H9 (cell line): Measurements from ENCODE around the gene KIF1A. TPM values are rescaled to one million over a fixed set of nuclear protein-coding genes. Genes with fewer than 3 reads are reported as not detected.
A peak's percentile ranks its signal among the peaks of the same experiment; 100 is the strongest.

ENCODE experiments used
- DNase-seq: peaks from one replicate; pipeline ENCODE4 v3.0.0-alpha.2; 2017
- H2AFZ ChIP-seq: one replicate; pipeline ENCODE4 v1.6.1; 2013; ENCODE audit warnings: mild to moderate bottlenecking, low read length, control low read depth, moderate library complexity
- H2AK5ac ChIP-seq: 2 replicates; pipeline ENCODE4 v1.6.1; 2013; ENCODE audit warnings: low read length, control low read depth, mixed read lengths; ENCODE audit not compliant: insufficient read length
- H2BK120ac ChIP-seq: one replicate; pipeline ENCODE4 v1.6.1; 2013; ENCODE audit warnings: low read depth, mild to moderate bottlenecking, low read length, control low read depth, inconsistent platforms; ENCODE audit not compliant: poor library complexity, severe bottlenecking
- H2BK12ac ChIP-seq: 2 replicates; pipeline ENCODE4 v1.6.1; 2013; ENCODE audit warnings: low read length, control low read depth, mixed read lengths, low read depth; ENCODE audit not compliant: insufficient read length
- H2BK15ac ChIP-seq: 2 replicates; pipeline ENCODE4 v1.6.1; 2013; ENCODE audit warnings: low read depth, low read length, control low read depth
- H2BK20ac ChIP-seq: one replicate; pipeline ENCODE4 v1.6.1; 2013; ENCODE audit warnings: low read depth, mild to moderate bottlenecking, low read length, control low read depth, inconsistent platforms; ENCODE audit not compliant: poor library complexity, severe bottlenecking
- H2BK5ac ChIP-seq: 2 replicates; pipeline ENCODE4 v1.6.1; 2013; ENCODE audit warnings: low read length, control low read depth, mixed read lengths; ENCODE audit not compliant: insufficient read length
- H3K14ac ChIP-seq: 2 replicates; pipeline ENCODE4 v1.6.1; 2013; ENCODE audit warnings: low read length, control low read depth; ENCODE audit not compliant: insufficient read depth
- H3K18ac ChIP-seq: 2 replicates; pipeline ENCODE4 v1.6.1; 2013; ENCODE audit warnings: low read depth, mild to moderate bottlenecking, mixed read lengths, low read length, control low read depth; ENCODE audit not compliant: insufficient read length
- H3K23ac ChIP-seq: 2 replicates; pipeline ENCODE4 v1.6.1; 2013; ENCODE audit warnings: low read length, control low read depth, mixed read lengths, low read depth; ENCODE audit not compliant: insufficient read length
- H3K23me2 ChIP-seq: 2 replicates; pipeline ENCODE4 v1.6.1; 2013; ENCODE audit warnings: low read depth, mild to moderate bottlenecking, mixed read lengths, low read length, control low read depth; ENCODE audit not compliant: insufficient read length, poor library complexity, severe bottlenecking
- H3K27ac ChIP-seq: 2 replicates; pipeline ENCODE4 v1.5.1; 2013; ENCODE audit warnings: low read length, control low read depth, mixed read lengths, low read depth; ENCODE audit not compliant: insufficient read length
- H3K27me3 ChIP-seq: 2 replicates; pipeline ENCODE4 v1.6.1; 2013; ENCODE audit warnings: low read length, control low read depth, inconsistent platforms; ENCODE audit not compliant: insufficient read depth
- H3K4ac ChIP-seq: 2 replicates; pipeline ENCODE4 v1.6.1; 2013; ENCODE audit warnings: low read depth, mild to moderate bottlenecking, control low read depth, inconsistent platforms, low read length, moderate library complexity
- H3K4me1 ChIP-seq: 2 replicates; pipeline ENCODE4 v1.6.1; 2013; ENCODE audit warnings: low read length, control low read depth, inconsistent platforms; ENCODE audit not compliant: insufficient read depth
- H3K4me2 ChIP-seq: 2 replicates; pipeline ENCODE4 v1.6.1; 2013; ENCODE audit warnings: low read length, control low read depth, mixed read lengths; ENCODE audit not compliant: insufficient read length, insufficient read depth
- H3K56ac ChIP-seq: 2 replicates; pipeline ENCODE4 v1.6.1; 2013; ENCODE audit warnings: low read depth, mild to moderate bottlenecking, mixed read lengths, low read length, control low read depth; ENCODE audit not compliant: insufficient read length
- H3K79me1 ChIP-seq: 2 replicates; pipeline ENCODE4 v1.6.1; 2013; ENCODE audit warnings: low read depth, mild to moderate bottlenecking, moderate library complexity, low read length, control low read depth, inconsistent platforms; ENCODE audit not compliant: insufficient read depth, poor library complexity, severe bottlenecking
- H3K79me2 ChIP-seq: 2 replicates; pipeline ENCODE4 v1.6.1; 2013; ENCODE audit warnings: low read length, control low read depth, inconsistent platforms; ENCODE audit not compliant: insufficient read depth
- H3K9ac ChIP-seq: 2 replicates; pipeline ENCODE4 v1.6.1; 2013; ENCODE audit warnings: low read length, control low read depth, mixed read lengths; ENCODE audit not compliant: insufficient read length; ENCODE audit errors: extremely low read depth
- H3K9me3 ChIP-seq: one replicate; pipeline ENCODE4 v1.6.1; 2013; ENCODE audit warnings: low read depth, low read length, inconsistent platforms; ENCODE audit not compliant: control insufficient read depth
- H3T11ph ChIP-seq: one replicate; pipeline ENCODE4 v1.6.1; 2013; ENCODE audit warnings: mild to moderate bottlenecking, low read length, control low read depth, inconsistent platforms
- H4K20me1 ChIP-seq: one replicate; pipeline ENCODE4 v1.6.1; 2013; ENCODE audit not compliant: control insufficient read depth, insufficient read length, insufficient read depth
- H4K5ac ChIP-seq: 2 replicates; pipeline ENCODE4 v1.6.1; 2013; ENCODE audit warnings: low read depth, mild to moderate bottlenecking, mixed read lengths, low read length, control low read depth; ENCODE audit not compliant: insufficient read length
- H4K8ac ChIP-seq: replicated peaks from 2 replicates; pipeline ENCODE4 v1.6.1; 2013; ENCODE audit warnings: low read length, control low read depth, mixed read lengths, low read depth; ENCODE audit not compliant: insufficient read length
- H4K91ac ChIP-seq: 2 replicates; pipeline ENCODE4 v1.6.1; 2013; ENCODE audit warnings: low read depth, mild to moderate bottlenecking, moderate library complexity, mixed read lengths, low read length, control low read depth; ENCODE audit not compliant: insufficient read length
- H3K27ac Mint-ChIP-seq, 3 experiments: 2 replicates in 2 of 3; 3 replicates in 1 of 3; pipeline ENCODE4 v1.8.0; 2020 to 2021; ENCODE audit warnings: mixed read lengths in 3 of 3, mild to moderate bottlenecking in 1 of 3, moderate library complexity in 1 of 3
- H3K27me3 Mint-ChIP-seq: 2 replicates; pipeline ENCODE4 v1.8.0; 2021; ENCODE audit warnings: low read depth, mild to moderate bottlenecking, moderate library complexity, mixed read lengths
- H3K36me3 Mint-ChIP-seq, 3 experiments: 2 replicates in 2 of 3; 3 replicates in 1 of 3; pipeline ENCODE4 v1.8.0; 2020 to 2021; ENCODE audit warnings: low read depth in 3 of 3, mixed read lengths in 3 of 3; ENCODE audit not compliant: insufficient read depth in 1 of 3
- H3K4me1 Mint-ChIP-seq, 2 experiments: 2 replicates each; pipeline ENCODE4 v1.8.0; 2020; ENCODE audit warnings: mixed read lengths in 2 of 2
- H3K4me3 Mint-ChIP-seq, 2 experiments: 2 replicates in 1 of 2; 3 replicates in 1 of 2; pipeline ENCODE4 v1.8.0; 2020 to 2021; ENCODE audit warnings: mild to moderate bottlenecking in 2 of 2, mixed read lengths in 2 of 2, moderate library complexity in 1 of 2
- H3K9me3 Mint-ChIP-seq, 2 experiments: 2 replicates in 1 of 2; 3 replicates in 1 of 2; pipeline ENCODE4 v1.8.0; 2020; ENCODE audit warnings: mild to moderate bottlenecking in 2 of 2, mixed read lengths in 2 of 2, moderate library complexity in 1 of 2
- CTCF ChIP-seq: fragments of 200-600 bp; sonication (generic); conservative IDR thresholded peaks from 3 replicates; pipeline ENCODE4 v1.8.0; 2021; ENCODE audit warnings: antibody characterized with exemption, mild to moderate bottlenecking
- WGBS: extraction: QIAGEN DNeasy Blood & Tissue Kit; methylation state at CpG from one replicate; pipeline ENCODE4 v1.1.7; 2013; ENCODE audit warnings: missing lambda C conversion rate, low lambda C conversion rate, mixed read lengths; ENCODE audit not compliant: insufficient read length; ENCODE audit errors: extremely low coverage; 5-methylcytosine and 5-hydroxymethylcytosine counted together
- total RNA-seq: library from RNA; stranded (reverse); gene quantifications from 2 replicates; pipeline ENCODE4 v1.2.1, GENCODE V29; 2021

Gene KIF1A
- total RNA-seq, 1 experiment from 2014 or later: 204 TPM

GRCh38 chr2:240713928-240714746 lies 105.9 kb downstream of the KIF1A start:
- no peaks in the 10 kb centered on the region; a peak in 2 of 5 replicates for H3K9me3 Mint-ChIP-seq
- WGBS: no CpG with 5 or more reads among the region's 26 CpGs
- Histone ChIP-seq H4K20me1 (peaks cover 5% of the 10 kb centered on the region), H3K27me3 (no peaks in the 10 kb centered on the region), H3K9ac (no peak overlapping the region), H3T11ph (no peak overlapping the region), H3K4ac (no peak overlapping the region), H2BK12ac (no peak overlapping the region), H3K27ac (no peak overlapping the region), H2BK20ac (no peak overlapping the region), H2BK120ac (no peak overlapping the region), H3K4me2 (no peak overlapping the region), H2BK15ac (no peak overlapping the region), H4K91ac (no peak overlapping the region), H2AK5ac (no peak overlapping the region), H3K23ac (no peak overlapping the region), H3K4me1 (no peaks in the 10 kb centered on the region), H3K18ac (no peak overlapping the region), H3K79me2 (no peaks in the 10 kb centered on the region), H3K14ac (no peak overlapping the region; the same call in 1 of the 2 replicates), H4K5ac (no peak overlapping the region), H2AFZ (no peak overlapping the region), H2BK5ac (no peak overlapping the region), H3K79me1 (no peaks in the 10 kb centered on the region), H3K9me3 (no peaks in the 10 kb centered on the region), H3K56ac (no peak overlapping the region), H3K23me2 (no peaks in the 10 kb centered on the region), H4K8ac (no peak overlapping the region)
- no peak overlapping the region for H3K4me3 Mint-ChIP-seq
- no peaks in the 10 kb centered on the region; the same call in none of the 2 replicates for H3K27me3 Mint-ChIP-seq
- peaks cover 10 to 22% (median 10%) of the 10 kb centered on the region in 3 experiments; a peak in 6 of 7 replicates for H3K36me3 Mint-ChIP-seq
- H3K4me1 Mint-ChIP-seq: no peaks in the 10 kb centered on the region; a peak in 1 of 4 replicates
- H3K27ac Mint-ChIP-seq: peak overlapping the region; percentile 35 to 78 (median 57); a peak in 4 of 7 replicates
- no peak for TF ChIP-seq CTCF
- DNase-seq: no peak
